GM21423 (cell line): Measurements from ENCODE around the gene S100A6.
"Not testable (repeated sequence)": the region's sequence is repeated elsewhere in the genome, so short reads cannot be mapped to it uniquely, and the experiment has no call there.

Experiments
- ATAC-seq: cut with Tn5 transposase; IDR thresholded peaks from one replicate; pipeline ENCODE4 v1.9.1; 2021; ENCODE audit warnings: mild to moderate bottlenecking, moderate library complexity; ENCODE audit not compliant: unreplicated experiment

S100A6 gene

DNA sequence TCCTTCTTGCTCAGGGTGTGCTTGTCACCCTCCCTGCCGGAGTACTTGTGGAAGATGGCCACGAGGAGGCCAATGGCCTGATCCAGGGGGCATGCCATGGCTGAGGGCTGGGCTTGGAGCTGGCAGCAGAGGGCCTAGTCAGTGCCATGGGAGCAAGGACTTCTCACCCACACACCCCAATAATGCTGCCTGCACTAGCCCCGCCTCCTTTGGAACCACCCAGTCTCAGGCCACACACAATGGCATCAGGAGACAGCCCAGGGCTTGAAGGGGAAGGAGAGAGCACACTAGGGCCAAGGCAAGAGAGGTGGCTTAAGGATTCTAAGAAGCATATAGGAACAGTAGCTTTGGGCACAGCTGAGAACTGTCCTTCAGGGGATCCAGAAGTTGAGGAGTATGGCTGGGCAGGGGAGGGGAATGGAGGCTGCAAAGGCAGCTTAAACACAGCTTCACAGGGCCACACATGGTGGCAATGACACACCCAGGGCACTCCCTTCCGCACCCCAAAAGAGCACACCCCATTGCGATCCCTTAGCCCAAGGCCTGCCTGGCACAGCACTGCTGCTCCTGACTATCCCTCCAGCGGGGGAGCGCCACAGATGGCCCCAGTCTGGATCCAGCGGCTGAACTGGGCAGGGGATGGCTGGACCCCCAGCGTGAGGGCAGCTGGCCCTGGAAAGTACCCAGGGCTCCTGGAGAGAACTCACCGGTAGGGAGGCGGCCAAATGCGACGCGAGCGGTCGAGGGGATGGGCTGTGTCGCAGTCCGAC, at the start of gene S100A6:
Gene S100A6, minus strand, starts transcription at position 750 of the 770 bp plus-strand sequence. Its CDS starts 652 bp downstream, at position 98.
- no peak for ATAC-seq

- ATAC-seq = no peak
These were observed 49.2 kb upstream of the S100A6 start for GRCh38 chr1:153585006-153585405.

- no peak for ATAC-seq
These were observed 48.2 kb upstream of the S100A6 start for GRCh38 chr1:153583976-153584375.

- not testable (repeated sequence) for ATAC-seq
These were observed 47.7 kb upstream of the S100A6 start for GRCh38 chr1:153583514-153583913.

DNA sequence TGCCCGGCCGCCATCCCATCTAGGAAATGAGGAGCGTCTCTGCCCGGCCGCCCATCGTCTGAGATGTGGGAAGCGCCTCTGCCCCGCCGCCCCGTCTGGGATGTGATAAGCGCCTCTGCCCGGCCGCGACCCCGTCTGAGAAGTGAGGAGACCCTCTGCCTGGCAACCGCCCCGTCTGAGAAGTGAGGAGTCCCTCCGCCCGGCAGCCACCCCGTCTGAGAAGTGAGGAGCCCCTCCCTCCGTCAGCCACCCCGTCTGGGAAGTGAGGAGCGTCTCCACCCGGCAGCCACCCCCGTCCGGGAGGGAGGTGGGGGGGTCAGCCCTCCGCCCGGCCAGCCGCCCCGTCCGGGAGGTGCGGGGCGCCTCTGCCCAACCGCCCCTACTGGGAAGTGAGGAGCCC, 47.0 kb upstream of the S100A6 start:
- ATAC-seq = not testable (repeated sequence)

- ATAC-seq = no peak
These were observed 43.1 kb upstream of the S100A6 start for GRCh38 chr1:153578936-153579335.

- no peak for ATAC-seq
These were observed 42.7 kb upstream of the S100A6 start for GRCh38 chr1:153578490-153578889.

- no peak for ATAC-seq
These were observed 41.8 kb upstream of the S100A6 start for GRCh38 chr1:153577624-153578051.

GRCh38 chr1:153577138-153577537, 41.3 kb upstream of the S100A6 start:
- ATAC-seq = no peak

- ATAC-seq = not testable (repeated sequence)
These were observed 39.7 kb upstream of the S100A6 start for GRCh38 chr1:153575497-153575896.

- not testable (repeated sequence) for ATAC-seq
These were observed 39.3 kb upstream of the S100A6 start for GRCh38 chr1:153575081-153575491.

- no peak for ATAC-seq
These were observed 37.6 kb upstream of the S100A6 start for GRCh38 chr1:153573351-153573750.

DNA sequence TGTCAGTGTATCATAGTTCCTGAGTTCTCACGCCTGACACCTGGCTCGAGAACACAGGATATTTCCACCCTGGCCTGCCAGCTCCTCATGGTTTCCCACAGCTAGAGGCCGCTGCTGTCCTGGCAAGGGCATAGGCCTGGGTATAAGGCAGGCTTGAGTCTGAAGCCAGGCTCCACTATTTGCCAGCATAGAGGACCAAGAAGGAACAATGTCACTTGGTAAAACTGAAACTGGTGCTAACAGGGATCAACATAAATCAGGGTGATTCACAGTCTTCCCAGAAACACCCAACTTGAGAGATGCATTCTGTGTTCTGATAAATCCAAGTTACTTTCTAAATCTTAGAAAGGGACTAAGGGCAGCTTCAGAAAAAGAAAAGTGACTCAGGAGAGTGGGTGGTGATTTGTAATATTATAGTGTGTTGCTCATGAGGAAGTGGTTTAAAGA, 36.8 kb upstream of the S100A6 start:
- ATAC-seq = peak; percentile 67

DNA sequence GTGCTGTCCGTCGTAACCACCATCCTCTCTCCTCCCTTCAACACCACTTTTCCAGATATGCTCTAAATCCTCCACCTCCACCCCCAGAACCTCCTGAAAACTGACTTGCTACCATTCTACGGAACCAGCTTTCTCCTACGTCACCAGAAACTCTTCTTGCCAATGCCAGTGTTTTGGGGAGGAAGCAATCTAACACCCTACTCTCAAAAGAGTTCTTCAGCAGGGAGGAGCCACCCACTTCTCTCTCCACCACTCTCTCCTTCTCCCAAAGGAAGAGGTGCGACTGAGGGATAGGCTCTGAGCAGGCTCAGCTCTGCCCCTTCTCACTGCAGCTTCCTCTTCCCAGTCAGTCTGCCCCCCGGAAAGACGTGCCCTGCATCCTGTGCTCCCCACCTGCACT, 35.9 kb upstream of the S100A6 start:
- no peak for ATAC-seq

- ATAC-seq = no peak
These were observed 35.1 kb upstream of the S100A6 start for GRCh38 chr1:153570874-153571273.

DNA sequence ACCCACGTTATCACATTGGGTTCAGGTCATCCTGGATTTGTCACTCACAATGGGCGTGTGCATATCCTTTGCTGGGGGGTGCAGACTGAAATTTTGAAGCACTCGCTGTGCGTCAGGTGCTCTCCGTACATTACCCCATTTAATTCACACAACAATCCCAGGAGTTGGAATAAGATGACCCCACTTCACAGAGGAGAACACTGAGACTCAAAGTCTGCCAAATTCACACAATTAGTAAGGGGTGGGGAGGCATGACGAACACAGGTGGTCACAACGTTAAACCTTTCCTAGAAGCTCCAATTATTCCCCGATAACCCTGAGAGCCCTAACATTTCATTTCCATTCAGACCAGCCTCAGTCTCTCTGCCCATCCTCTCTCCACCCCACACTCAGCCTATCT, 33.7 kb upstream of the S100A6 start:
- no peak for ATAC-seq

GRCh38 chr1:153568367-153569099, 32.7 kb upstream of the S100A6 start:
- no peak for ATAC-seq

DNA sequence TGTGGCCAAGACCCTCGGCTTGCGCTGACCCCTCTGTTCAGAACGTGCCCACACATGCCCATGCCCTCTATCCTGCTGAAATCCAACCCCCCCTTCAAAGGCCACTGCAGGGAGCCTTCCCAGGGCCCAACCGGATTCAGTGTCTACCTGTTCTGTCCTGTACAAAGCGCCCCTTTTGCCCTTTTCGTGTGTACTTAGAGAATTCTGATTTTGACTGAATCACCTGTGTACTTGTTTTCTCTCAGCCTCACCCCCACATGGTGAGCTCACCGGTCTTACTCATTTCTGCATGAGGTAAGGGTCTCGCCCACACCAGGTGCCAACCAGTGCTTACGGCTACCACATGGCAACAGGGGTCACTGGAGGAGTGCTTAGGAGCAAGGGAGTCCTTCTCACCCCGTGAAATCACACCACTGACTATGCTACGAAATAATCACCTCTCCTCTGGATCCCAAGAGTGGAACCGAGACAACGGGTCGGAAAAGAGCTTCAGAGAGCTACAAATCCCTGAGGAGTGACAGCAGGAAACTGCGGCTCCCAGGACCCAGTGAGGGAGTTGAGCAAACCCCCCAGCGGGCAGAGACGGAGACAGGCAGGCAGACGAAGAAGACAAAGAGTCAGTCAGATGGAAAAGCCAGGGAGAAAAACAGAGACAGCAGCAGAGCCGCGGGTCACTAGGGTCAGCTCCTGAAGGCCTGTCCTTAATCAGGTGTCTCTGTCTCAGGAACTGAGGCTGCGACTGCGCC, 32.0 kb upstream of the S100A6 start:
- ATAC-seq = no peak

GRCh38 chr1:153566414-153567371, 30.9 kb upstream of the S100A6 start:
- peak; percentile 62 for ATAC-seq
